Stimulated activated naive CD4-positive, alpha-beta T cell (primary cell): ENCODE results near the gene BTNL8.

ENCODE experiments used
- DNase-seq, 6 experiments: peaks; one replicate each; lab custom pipeline; 2025; lab: John Stamatoyannopoulos, UW

Gene BTNL8

DNA sequence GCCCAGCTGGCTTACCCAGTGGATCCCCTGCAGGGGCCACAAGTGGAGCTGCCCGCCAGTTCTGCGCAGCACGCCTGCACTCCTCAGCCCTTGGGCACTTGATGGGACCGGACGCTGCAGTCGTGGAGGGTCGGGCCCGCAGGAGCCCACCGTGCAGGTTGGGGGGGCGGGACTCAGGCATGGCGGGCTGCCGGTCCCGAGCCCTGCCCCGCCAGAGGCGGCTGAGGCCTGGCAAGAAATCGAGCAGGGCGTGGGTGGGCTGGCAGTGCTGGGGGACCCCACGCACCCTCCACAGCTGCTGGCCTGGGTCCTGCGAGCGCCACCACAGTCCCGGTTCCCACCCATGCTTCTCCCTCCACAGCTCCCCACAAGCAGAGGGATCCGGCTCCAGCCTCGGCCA is 70.4 kb downstream of the BTNL8 start:
- no peak for DNase-seq

- no peak for DNase-seq
These were observed 71.4 kb downstream of the BTNL8 start for GRCh38 chr5:180970336-180970735.

GRCh38 chr5:180970875-180971274 is 71.9 kb downstream of the BTNL8 start:
- DNase-seq: no peak

DNA sequence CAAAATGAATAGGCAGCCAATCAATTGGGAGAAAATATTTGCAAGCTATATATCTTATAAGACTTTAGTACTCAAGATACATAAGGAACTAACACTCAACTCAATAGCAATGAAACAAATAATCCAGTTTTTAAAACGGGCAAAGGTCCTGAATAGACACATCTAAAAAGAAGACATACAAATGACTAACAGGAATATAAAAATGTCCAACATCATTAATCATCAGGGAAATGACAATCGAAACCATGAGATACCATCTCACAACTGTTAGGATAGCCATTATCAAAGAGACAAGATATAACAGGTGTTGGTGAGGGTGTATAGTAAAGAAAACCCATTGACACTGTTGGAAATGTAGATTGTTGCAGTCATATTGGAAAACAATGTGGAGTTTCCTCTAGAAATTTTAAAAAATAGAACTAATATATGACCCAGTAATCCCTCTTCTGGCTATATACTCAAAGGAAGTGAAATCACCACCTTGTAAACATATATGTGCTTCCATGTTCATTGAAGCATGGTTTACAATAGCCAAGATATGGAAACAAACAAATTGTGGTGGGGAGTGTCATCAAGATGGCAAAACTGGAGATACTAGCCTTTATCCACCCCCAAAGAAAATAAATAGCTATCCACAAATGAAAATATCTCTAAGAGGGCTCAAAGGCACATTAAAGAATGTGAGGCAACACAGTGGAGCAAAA is 75.8 kb downstream of the BTNL8 start:
- DNase-seq: no peak

DNA sequence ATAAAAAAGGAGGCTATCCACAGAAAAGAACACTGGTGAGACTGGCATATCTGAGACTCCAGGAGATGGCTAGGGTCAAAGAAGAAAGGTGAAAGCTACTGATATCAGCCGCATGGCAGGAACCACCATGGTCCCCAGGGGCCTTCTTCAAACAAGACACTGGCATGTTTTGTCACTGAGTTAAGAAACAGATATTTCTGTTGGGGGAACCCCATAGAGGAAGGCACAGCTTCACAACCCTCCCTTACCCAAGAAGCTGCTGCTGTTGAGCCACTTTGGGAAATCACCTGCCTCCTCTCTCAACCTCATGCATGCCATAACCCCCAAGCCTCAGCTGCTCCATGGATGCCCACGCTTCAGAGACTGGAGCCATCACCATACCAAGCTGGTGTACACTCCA is 76.4 kb downstream of the BTNL8 start:
- DNase-seq: no peak

DNA sequence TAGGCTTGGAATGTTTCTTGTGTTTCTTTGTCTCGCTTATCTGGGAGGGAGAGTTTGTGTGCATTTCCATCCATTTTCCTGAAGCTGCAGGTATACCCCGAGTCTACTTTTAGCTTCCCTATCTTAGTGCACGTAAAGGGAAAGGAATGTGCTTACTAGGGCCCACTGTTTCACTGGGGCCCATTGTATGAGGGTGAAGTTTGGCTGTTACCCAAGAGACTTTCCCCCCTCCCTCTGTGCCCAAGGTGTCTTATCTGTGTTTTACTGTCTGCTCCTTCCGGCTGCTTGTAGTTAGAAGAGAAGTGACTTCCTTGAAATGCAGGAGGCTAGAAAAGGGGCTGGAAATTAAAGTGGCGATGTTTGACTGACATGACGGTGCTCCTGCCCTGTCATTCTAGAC is 77.6 kb downstream of the BTNL8 start:
- peak in 1 of 6 experiments; percentile 16 for DNase-seq

- no peak for DNase-seq
These were observed 78.9 kb downstream of the BTNL8 start for GRCh38 chr5:180977852-180978251.

- no peak for DNase-seq
These were observed 83.2 kb downstream of the BTNL8 start for GRCh38 chr5:180982008-180982741.

DNA sequence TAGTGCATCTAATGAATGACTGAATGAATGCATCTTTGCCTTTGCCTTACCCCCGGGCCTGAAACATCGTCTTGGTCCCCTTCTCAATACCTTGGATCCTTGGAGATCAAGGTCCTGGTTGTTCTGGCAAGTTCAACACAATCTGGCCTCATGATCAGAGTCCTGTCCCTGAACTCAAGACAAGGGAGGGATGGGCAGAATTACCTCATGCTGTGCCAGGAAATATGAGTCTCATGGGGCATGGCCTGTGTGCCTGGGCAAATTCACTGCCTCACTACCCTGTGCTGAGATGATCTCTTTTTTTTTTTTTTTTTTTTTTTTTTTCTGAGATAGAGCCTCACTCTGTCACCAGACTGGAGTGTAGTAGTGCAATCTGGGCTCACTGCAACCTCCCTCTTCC is 89.1 kb downstream of the BTNL8 start:
- no peak for DNase-seq

GRCh38 chr5:180988592-180988991 is 89.6 kb downstream of the BTNL8 start, which contains the start of gene BTNL3:
BTNL3 (plus strand) TSS chr5:180988846; CDS start chr5:180989029, 183 bp downstream.
- no peak for DNase-seq

GRCh38 chr5:180990086-180990881 is 91.3 kb downstream of the BTNL8 start:
- no peak for DNase-seq

DNA sequence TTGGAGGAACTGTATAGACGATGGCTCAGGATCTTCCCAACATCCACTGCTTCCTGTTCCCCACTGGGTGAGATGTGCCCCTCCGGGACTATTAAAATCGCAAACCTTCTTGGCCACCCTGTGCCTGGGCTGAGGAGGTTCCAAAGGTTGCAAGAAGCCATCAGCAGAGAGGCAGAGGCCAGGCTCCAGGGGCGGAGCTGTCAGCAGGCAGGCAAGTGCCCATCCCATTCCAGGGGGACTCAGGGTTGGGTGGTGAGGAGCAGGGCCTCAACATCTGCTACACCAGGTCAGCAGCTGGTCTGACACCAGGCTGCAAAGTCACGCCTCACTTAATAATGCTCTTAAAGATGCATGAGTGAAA is 91.9 kb downstream of the BTNL8 start:
- DNase-seq: no peak
